Measurements from ENCODE around the gene GJB2.

The GJB2 gene

DNA sequence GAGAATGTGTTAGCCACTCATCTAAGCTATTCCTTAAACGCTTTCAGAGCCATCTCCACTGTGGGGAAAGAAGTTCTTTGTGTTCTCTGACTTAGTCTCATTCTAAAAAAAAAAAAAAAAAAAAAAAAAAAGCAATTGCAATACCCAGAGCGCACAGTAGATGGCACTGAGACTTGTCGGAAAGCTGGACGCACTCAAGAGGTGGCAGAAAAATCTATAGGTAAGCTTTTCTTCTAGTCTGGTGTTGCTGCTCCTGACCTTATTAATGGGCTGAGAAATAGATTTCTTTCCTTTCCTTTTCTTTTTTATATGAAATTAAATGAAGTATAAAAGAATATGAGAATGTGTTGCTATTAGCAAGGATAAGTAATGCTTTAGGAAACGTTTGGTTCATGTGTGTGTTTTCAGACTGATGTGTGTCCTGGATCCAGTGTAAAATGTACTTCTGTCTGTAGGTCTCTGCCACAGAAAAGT, 4.7 kb upstream of the GJB2 start:
- Histone ChIP-seq H3K27ac (ENCODE audit: low read length, poor library complexity, severe bottlenecking) (no peak overlapping the region), H3K9me3 (ENCODE audit: control insufficient read depth, low read length) (peaks cover 4% of the 10 kb centered on the region), H2BK120ac (ENCODE audit: low read depth, low read length) (no peak overlapping the region), H3K4ac (ENCODE audit: low read depth in 1 of 2, low read length in 2 of 2) (no peak overlapping the region), H2BK5ac (ENCODE audit: low read depth, low read length, poor library complexity, severe bottlenecking) (no peak overlapping the region), H2BK12ac (ENCODE audit: low read length in 2 of 2) (no peak overlapping the region), H3K27me3 (ENCODE audit: control insufficient read depth in 1 of 2, insufficient read depth in 1 of 2, low read length in 2 of 2) (peaks cover 31 to 32% of the 10 kb centered on the region in 2 experiments), H4K91ac (ENCODE audit: low read length) (no peak overlapping the region), H3K4me2 (ENCODE audit: low read length, poor library complexity, severe bottlenecking) (peak overlapping the region; percentile 21), H3K79me1 (replicated peaks; ENCODE audit: low read length, poor library complexity, severe bottlenecking) (no peaks in the 10 kb centered on the region), H3K14ac (ENCODE audit: low read length in 2 of 2) (no peak overlapping the region), H2BK15ac (ENCODE audit: low read depth, poor library complexity, severe bottlenecking) (no peak overlapping the region), H3K18ac (ENCODE audit: low read depth in 1 of 2, low read length in 2 of 2) (no peak overlapping the region), H3K23ac (ENCODE audit: low read length in 2 of 2) (no peak overlapping the region), H3K36me3 (ENCODE audit: control insufficient read depth in 1 of 2, insufficient read depth in 2 of 2, low read depth in 1 of 2, low read length in 2 of 2) (no peaks in the 10 kb centered on the region), H2AFZ (ENCODE audit: low read depth, low read length) (no peak overlapping the region), H2AK5ac (ENCODE audit: low read length, severe bottlenecking) (no peak overlapping the region), H3K9ac (ENCODE audit: low read length) (peak overlapping the region; percentile 75), H3K4me1 (ENCODE audit: control insufficient read depth, insufficient read depth, low read depth, low read length) (peaks cover 13% of the 10 kb centered on the region), H4K8ac (ENCODE audit: low read length) (no peak overlapping the region), H3K4me3 (ENCODE audit: insufficient read depth in 1 of 2, low read depth in 1 of 2, low read length in 2 of 2) (peak overlapping the region in 1 of 2 experiments; percentile 46)
- 21% methylated on average over 4 of the region's 5 CpGs for WGBS
- peak; percentile 59 for DNase-seq

DNA sequence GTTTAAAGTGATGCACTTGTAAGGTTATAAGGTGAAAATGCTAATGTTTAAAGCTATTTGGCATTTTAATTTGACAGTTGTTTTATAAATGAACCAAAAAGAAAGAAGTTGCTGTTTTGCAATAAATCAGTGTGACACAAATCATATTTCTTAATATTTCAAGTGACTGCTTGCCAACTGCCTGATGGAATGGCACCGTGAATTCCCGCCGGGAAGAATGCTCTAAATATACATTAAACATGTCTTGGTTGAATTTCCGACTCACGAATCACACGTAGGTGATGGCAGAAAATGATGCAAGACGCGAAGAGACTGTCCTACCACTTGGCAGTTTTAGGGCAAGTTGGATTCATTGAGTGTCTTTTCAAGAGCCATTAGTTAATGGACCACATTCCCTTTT, 3.1 kb upstream of the GJB2 start:
- H2BK120ac ChIP-seq (ENCODE audit: low read depth, low read length), result no peak overlapping the region
- peaks cover 31 to 32% of the 10 kb centered on the region in 2 experiments for H3K27me3 ChIP-seq (ENCODE audit: control insufficient read depth in 1 of 2, insufficient read depth in 1 of 2, low read length in 2 of 2)
- no peaks in the 10 kb centered on the region for H3K79me1 ChIP-seq (replicated peaks; ENCODE audit: low read length, poor library complexity, severe bottlenecking)
- no peak overlapping the region for H2BK15ac ChIP-seq (ENCODE audit: low read depth, poor library complexity, severe bottlenecking)
- no peak overlapping the region for H3K4me2 ChIP-seq (ENCODE audit: low read length, poor library complexity, severe bottlenecking)
- H3K18ac ChIP-seq (ENCODE audit: low read depth in 1 of 2, low read length in 2 of 2), result no peak overlapping the region
- no peak overlapping the region for H3K14ac ChIP-seq (ENCODE audit: low read length in 2 of 2)
- no peaks in the 10 kb centered on the region for H3K36me3 ChIP-seq (ENCODE audit: control insufficient read depth in 1 of 2, insufficient read depth in 2 of 2, low read depth in 1 of 2, low read length in 2 of 2)
- H3K9ac ChIP-seq (ENCODE audit: low read length), result no peak overlapping the region
- H3K4me3 ChIP-seq (ENCODE audit: insufficient read depth in 1 of 2, low read depth in 1 of 2, low read length in 2 of 2), result no peak overlapping the region
- H3K4ac ChIP-seq (ENCODE audit: low read depth in 1 of 2, low read length in 2 of 2), result no peak overlapping the region
- WGBS, result 72% methylated on average over 8 of the region's 8 CpGs
- H3K4me1 ChIP-seq (ENCODE audit: control insufficient read depth, insufficient read depth, low read depth, low read length), result peaks cover 22% of the 10 kb centered on the region
- no peak overlapping the region for H4K91ac ChIP-seq (ENCODE audit: low read length)
- H2AK5ac ChIP-seq (ENCODE audit: low read length, severe bottlenecking), result no peak overlapping the region
- H4K8ac ChIP-seq (ENCODE audit: low read length), result no peak overlapping the region
- DNase-seq, result no peak
- H2BK12ac ChIP-seq (ENCODE audit: low read length in 2 of 2), result no peak overlapping the region
- no peak overlapping the region for H2AFZ ChIP-seq (ENCODE audit: low read depth, low read length)
- no peak overlapping the region for H3K27ac ChIP-seq (ENCODE audit: low read length, poor library complexity, severe bottlenecking)
- no peak overlapping the region for H3K23ac ChIP-seq (ENCODE audit: low read length in 2 of 2)
- no peak overlapping the region for H2BK5ac ChIP-seq (ENCODE audit: low read depth, low read length, poor library complexity, severe bottlenecking)
- no peaks in the 10 kb centered on the region for H3K9me3 ChIP-seq (ENCODE audit: control insufficient read depth, low read length)

DNA sequence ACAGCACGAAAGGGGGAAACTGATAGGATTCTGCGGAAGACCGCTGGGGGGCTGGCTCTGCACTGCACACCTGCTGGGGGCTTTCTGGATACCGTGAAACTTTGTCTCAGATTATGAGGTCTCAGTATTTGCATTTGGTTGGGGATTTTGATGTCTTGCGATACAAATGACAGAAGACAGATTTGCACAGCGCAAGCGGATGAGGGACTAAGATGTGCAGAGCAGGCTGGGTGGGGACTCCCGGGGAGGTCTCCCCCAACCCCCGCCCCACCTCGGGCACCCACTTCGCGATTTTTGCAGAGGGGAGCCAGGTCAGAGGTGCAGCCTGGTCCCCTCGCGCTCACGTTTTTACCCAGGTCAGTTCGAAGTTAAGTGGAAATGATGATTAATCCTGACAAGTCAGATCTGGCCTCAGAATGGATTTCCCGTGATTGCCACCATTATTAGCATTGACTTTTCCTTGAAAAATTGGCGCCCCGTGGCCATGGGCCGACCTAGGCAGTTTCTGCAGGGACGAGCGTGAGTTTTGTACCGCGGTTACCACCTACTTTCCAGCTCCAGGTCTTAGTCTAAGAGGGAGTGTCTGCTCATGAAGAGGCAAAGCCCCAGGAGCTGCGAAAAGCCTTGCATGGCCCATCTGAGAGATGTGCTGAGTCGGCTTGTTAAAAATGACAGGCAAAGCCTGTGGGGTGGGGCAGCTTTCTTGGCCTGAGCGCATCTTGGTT, 1.3 kb upstream of the GJB2 start:
- no peak overlapping the region for H2BK120ac ChIP-seq (ENCODE audit: low read depth, low read length)
- no peak overlapping the region for H3K9ac ChIP-seq (ENCODE audit: low read length)
- no peak overlapping the region for H2BK12ac ChIP-seq (ENCODE audit: low read length in 2 of 2)
- H3K4me3 ChIP-seq (ENCODE audit: insufficient read depth in 1 of 2, low read depth in 1 of 2, low read length in 2 of 2), result peak overlapping the region in 1 of 2 experiments; percentile 74
- H2BK15ac ChIP-seq (ENCODE audit: low read depth, poor library complexity, severe bottlenecking), result no peak overlapping the region
- peaks cover 0 to 2% of the 10 kb centered on the region in 2 experiments for H3K36me3 ChIP-seq (ENCODE audit: control insufficient read depth in 1 of 2, insufficient read depth in 2 of 2, low read depth in 1 of 2, low read length in 2 of 2)
- H2AFZ ChIP-seq (ENCODE audit: low read depth, low read length), result no peak overlapping the region
- WGBS, result 21% methylated on average over 27 of the region's 27 CpGs
- H3K9me3 ChIP-seq (ENCODE audit: control insufficient read depth, low read length), result no peaks in the 10 kb centered on the region
- no peak overlapping the region for H3K18ac ChIP-seq (ENCODE audit: low read depth in 1 of 2, low read length in 2 of 2)
- H3K27ac ChIP-seq (ENCODE audit: low read length, poor library complexity, severe bottlenecking), result no peak overlapping the region
- H3K27me3 ChIP-seq (ENCODE audit: control insufficient read depth in 1 of 2, insufficient read depth in 1 of 2, low read length in 2 of 2), result peaks cover 31 to 32% of the 10 kb centered on the region in 2 experiments
- no peak for DNase-seq
- H4K8ac ChIP-seq (ENCODE audit: low read length), result no peak overlapping the region
- no peak overlapping the region for H3K4ac ChIP-seq (ENCODE audit: low read depth in 1 of 2, low read length in 2 of 2)
- peak overlapping the region in 1 of 2 experiments; percentile 32 for H3K23ac ChIP-seq (ENCODE audit: low read length in 2 of 2)
- H4K91ac ChIP-seq (ENCODE audit: low read length), result no peak overlapping the region
- H2AK5ac ChIP-seq (ENCODE audit: low read length, severe bottlenecking), result no peak overlapping the region
- H2BK5ac ChIP-seq (ENCODE audit: low read depth, low read length, poor library complexity, severe bottlenecking), result no peak overlapping the region
- no peak overlapping the region for H3K14ac ChIP-seq (ENCODE audit: low read length in 2 of 2)
- H3K79me1 ChIP-seq (replicated peaks; ENCODE audit: low read length, poor library complexity, severe bottlenecking), result no peaks in the 10 kb centered on the region
- peak overlapping the region; percentile 32 for H3K4me2 ChIP-seq (ENCODE audit: low read length, poor library complexity, severe bottlenecking)
- peaks cover 28% of the 10 kb centered on the region for H3K4me1 ChIP-seq (ENCODE audit: control insufficient read depth, insufficient read depth, low read depth, low read length)

DNA sequence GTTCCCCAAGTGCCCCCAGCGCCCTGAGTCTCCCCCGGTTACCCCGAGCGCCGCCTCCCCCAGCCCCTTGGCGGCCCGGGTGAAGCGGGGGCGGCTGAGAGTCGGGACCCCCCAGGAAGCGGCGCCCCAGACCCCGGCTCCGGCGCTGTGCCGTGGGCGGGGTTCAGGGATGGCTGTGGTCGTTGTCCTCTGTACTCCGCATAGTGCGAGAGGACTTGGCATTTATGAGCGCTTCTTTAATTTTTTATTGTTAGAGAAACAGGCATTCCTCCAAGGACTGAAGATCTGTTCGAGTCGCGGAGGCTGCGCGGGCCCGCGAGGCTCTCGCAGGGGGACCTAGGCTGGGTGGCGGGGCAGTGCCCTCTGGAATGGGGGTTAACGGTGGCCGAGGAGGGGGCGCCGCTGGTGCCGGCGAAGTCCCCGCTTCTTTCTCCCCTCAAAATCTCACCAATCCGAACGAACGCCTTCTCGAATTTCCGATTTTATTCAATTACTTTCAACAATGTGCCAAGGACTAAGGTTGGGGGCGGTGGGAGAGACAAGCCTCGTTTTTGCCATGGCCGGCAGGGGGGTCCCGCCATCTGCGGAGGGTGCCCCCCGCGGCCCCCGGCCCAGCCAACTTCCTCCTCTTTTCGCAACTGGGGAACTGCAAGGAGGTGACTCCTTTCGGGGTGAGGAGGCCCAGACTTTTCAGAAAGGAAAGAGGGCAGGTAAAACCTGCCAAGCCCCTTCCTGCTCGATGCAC, 596 bp upstream of the GJB2 start:
- H3K4ac ChIP-seq (ENCODE audit: low read depth in 1 of 2, low read length in 2 of 2), result no peak overlapping the region
- H3K27ac ChIP-seq (ENCODE audit: low read length, poor library complexity, severe bottlenecking), result no peak overlapping the region
- 4% methylated on average over 45 of the region's 53 CpGs for WGBS

More for the DNA sequence above, 596 bp upstream of the GJB2 start:
- Histone ChIP-seq H2BK5ac (ENCODE audit: low read depth, low read length, poor library complexity, severe bottlenecking) (no peak overlapping the region), H3K14ac (ENCODE audit: low read length in 2 of 2) (no peak overlapping the region), H3K9ac (ENCODE audit: low read length) (peak overlapping the region; percentile 44), H2AFZ (ENCODE audit: low read depth, low read length) (no peak overlapping the region), H2BK120ac (ENCODE audit: low read depth, low read length) (no peak overlapping the region), H3K4me3 (ENCODE audit: insufficient read depth in 1 of 2, low read depth in 1 of 2, low read length in 2 of 2) (peak overlapping the region; percentile 64 to 74), H3K79me1 (replicated peaks; ENCODE audit: low read length, poor library complexity, severe bottlenecking) (no peaks in the 10 kb centered on the region), H3K4me1 (ENCODE audit: control insufficient read depth, insufficient read depth, low read depth, low read length) (peaks cover 28% of the 10 kb centered on the region), H2BK12ac (ENCODE audit: low read length in 2 of 2) (no peak overlapping the region), H3K4me2 (ENCODE audit: low read length, poor library complexity, severe bottlenecking) (peak overlapping the region; percentile 96), H2AK5ac (ENCODE audit: low read length, severe bottlenecking) (no peak overlapping the region), H4K8ac (ENCODE audit: low read length) (no peak overlapping the region), H3K27me3 (ENCODE audit: control insufficient read depth in 1 of 2, insufficient read depth in 1 of 2, low read length in 2 of 2) (peaks cover 31 to 32% of the 10 kb centered on the region in 2 experiments), H4K91ac (ENCODE audit: low read length) (no peak overlapping the region), H3K9me3 (ENCODE audit: control insufficient read depth, low read length) (no peaks in the 10 kb centered on the region), H3K23ac (ENCODE audit: low read length in 2 of 2) (no peak overlapping the region), H3K36me3 (ENCODE audit: control insufficient read depth in 1 of 2, insufficient read depth in 2 of 2, low read depth in 1 of 2, low read length in 2 of 2) (peaks cover 0 to 5% of the 10 kb centered on the region in 2 experiments), H3K18ac (ENCODE audit: low read depth in 1 of 2, low read length in 2 of 2) (no peak overlapping the region), H2BK15ac (ENCODE audit: low read depth, poor library complexity, severe bottlenecking) (no peak overlapping the region)
- no peak for DNase-seq
